Measurements from ENCODE around the gene ATG16L2.
"Not testable (repeated sequence)": the region's sequence is repeated elsewhere in the genome, so short reads cannot be mapped to it uniquely, and the experiment has no call there.

The ATG16L2 gene

DNA sequence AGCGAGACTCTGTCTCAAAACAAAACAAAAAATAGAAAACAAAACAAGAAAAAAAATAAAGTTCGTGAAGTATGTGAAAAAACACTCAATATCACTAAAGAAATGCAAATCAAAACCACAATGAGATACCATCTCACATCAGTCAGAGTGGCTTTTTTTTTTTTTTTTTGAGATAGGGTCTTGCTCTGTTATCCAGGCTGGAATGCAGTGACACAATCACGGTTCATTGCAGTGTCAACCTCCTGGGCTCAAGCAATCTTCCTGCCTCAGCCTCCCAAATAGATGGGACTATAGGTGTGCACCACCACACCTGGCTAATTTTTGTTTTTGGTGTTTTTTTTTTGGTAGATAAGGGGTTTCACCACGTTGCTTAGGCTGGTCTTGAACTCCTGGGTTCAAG, 37.5 kb downstream of the ATG16L2 start:
- no peak for DNase-seq

DNA sequence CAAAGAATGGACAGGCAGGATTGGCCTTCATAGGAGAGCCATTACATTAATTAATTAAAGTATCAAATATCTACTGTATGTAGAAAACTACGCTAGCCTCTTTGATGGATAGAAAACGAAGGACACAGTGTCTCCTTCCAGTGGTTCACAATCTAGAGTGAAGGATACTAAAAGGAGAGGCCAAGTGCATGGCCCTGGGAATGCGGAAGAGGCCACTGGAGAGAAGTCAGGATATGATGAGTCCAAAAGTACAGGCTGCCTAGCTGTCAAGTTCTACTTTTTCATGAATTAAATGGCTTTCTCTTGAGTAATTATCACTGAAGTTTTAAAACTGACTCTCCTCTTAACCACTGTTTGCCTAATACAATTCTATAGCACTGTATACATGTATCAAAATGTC, 41.9 kb downstream of the ATG16L2 start:
- no peak for DNase-seq

DNA sequence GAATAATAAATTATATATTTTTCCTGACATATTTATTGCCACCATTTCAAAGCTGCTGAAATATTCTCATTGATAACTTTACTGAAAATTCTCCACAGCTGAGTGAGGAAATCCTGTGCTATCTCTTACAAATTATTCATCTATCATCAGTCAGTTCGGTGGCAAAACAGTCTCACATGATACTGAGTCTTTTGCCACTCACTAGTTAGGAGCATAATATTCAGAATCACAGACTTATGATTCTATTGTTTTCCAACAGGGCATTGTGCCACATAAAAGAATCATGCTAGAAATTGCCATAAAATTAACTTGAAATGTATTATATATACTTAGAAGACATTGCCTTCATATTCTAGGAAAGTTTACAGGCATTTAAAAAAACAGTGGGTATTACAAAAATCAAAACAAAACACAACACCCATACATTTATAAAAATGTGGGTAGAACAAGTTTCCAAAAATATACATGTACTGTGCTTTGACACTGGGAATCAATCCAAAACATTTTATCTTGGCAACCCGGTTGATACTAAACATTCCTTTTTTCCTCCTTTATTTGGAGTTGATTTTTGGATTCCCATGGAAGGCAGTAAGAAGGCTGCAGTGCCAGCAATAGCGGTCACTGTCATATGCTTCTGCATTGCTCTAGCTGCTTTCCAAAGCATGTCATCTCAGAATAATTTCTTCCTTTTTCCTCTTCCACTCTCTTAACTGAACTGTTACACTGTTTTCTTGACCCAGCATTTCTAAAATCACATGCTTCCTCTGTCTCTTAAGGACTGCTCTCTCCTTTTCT, 42.5 kb downstream of the ATG16L2 start:
- DNase-seq, result no peak

DNA sequence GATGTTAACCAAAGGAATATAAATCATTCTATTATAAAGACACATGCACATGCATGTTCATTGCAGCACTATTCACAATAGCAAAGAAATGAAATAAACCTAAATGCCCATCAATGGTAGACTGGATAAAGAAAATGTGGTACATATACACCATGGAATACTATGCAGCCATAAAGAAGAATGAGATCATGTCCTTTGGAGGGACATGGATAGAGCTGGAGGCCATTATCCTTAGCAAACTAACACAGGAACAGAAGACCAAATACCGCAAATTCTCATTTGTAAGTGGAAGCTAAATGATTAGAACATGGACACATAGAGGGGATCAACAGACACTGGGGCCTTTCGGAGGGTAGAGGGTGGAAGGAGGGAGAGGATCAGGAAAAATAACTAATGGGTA, 44.1 kb downstream of the ATG16L2 start:
- not testable (repeated sequence) for DNase-seq

DNA sequence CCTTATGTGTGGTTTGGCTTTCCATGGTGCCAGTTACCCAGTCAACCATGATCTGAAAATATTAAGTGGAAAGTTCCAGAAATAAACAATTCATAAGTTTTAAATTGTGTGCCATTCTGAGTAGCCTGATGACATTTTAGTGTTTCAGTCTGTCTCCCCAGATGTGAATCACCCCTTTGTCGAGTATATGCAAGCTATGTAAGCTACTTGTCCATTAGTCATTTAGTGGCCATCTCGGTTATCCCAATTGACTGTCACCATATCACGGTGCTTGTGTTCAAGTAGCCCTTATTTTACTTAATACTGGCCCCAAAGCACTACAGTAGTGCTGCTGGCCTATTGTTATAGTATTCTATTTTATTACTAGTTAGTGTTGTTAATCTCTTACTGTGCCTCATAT, 44.9 kb downstream of the ATG16L2 start:
- no peak for DNase-seq

DNA sequence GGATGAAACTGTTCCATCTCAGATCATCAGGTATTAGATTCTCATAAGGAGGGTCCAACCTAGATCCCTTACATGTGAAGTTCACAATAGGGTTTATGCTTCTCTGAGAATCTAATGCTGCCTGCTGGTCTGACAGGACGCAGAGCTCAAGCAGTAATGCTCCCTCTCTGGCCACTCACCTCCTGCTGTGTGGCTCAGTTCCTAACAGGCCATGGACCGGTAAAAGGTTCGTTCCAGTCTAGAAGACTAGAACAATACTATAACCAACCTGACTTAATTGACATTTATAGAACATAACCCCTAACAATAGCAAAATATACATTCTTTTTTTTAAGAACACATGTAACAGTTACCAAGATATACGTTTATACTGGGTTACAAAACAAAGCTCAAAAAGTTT, 45.8 kb downstream of the ATG16L2 start:
- DNase-seq, result no peak

DNA sequence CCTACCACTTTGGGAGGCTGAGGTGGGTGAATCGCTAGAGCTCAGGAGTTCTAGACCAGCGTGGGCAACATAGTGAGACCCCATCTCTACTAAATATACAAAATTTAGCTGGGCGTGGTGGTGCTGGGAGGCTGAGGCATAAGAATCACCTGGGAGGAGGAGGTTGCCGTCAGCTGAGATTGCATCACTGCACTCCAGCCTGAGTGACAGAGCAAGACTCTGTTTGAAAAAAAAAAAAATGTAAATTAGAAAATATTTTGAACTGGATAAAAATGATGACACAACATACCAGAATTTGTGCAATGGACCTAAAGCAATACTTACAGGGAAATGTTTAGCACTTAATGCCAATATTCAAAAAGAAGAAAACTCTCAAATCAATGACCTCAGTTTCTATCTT, 46.4 kb downstream of the ATG16L2 start:
- DNase-seq, result no peak

DNA sequence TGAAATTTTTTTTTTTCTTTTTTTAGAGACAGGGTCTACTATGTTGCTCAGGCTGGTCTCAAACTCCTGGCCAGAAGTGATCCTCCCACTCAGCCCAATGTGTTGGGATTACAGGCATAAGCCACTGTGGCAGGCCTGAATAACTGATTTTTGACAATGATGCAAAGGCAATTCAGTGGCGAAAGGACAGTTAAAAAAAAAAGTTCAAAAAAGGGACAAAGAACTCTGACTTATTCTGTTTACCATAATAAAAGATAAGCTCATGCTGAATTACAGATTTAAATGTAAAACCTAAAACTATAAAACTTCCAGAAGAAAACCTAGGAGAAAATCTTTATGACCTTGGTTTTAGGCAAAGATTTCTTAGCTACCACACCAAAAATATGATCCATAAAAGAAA, 48.9 kb downstream of the ATG16L2 start:
- no peak for DNase-seq

DNA sequence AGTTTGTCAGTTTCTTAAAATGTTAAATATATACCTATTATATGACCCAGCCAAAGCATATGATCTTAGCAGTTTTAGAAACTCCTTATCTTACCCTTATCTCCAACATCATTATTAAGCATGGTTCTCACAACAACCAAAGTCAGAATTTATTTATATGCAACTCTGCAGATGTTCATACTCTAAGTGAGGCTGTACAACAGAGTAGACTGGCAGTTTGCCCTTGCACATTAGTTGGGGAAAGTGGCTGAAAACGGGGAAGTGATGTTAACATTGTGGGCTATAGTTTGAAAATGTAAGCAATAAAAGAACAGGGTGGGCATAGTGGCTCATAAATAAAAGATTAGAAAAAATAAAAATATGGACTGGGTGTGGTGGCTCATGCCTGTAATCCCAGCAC, 49.7 kb downstream of the ATG16L2 start:
- no peak for DNase-seq

DNA sequence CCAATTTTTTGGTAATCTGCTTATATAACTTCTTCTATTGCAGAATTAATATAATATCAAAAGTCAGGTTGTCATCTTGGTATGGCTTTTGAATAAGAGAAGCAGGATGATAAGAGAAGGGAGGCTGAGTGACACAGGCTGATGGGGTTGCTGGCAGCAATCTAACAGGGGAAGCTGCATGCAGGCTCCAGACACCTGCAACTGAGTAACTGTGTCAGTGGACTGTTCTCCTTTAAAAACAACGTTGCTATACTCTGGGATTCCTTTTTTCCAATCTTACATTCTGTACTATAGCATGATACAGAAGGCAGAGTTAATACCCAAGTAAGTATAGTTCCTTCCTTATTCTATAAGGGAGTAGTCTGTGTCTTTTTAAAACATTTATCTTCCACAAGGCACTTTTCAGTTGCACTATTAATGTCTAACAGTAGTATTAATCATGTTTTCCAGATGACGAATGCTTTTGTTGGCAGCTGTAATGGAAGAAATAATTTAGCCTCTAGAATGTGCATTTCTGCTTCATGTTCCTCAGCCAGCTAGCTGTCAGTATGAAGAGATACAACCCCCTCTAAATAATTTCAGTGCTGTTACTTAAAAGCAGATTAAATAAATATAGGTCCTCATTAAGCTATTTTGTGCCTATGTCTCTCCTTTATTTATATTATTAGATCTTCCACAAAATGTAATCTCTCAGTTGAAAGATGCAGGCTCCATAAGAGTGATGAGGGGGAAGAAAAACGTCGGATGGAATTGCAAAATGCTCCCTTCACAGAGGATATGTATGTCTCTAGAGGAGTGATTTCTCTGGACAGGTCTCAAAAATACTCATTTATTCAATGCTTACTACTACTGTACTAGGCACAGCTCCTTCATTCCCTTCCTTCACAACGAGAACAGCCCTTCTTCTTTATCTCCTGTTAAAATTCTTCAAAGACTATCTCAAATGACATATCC, 50.8 kb downstream of the ATG16L2 start:
- DNase-seq, result no peak

DNA sequence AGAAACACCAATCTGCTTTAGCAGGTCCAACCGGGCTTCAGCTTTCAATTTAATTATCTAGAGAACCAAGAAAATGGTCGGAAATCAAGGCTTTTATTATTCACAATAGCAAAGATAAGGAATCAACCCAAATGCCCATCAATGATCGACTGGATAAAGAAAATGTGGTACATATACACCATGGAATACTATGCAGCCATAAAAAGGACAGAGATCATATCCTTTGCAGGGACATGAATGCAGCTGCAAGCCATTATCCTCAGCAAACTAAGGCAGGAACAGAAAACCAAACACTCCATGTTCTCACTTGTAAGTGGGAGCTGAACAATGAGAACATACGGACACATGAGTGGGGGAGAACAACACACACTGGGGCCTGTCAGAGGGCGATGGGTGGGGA, 53.8 kb downstream of the ATG16L2 start:
- no peak for DNase-seq

DNA sequence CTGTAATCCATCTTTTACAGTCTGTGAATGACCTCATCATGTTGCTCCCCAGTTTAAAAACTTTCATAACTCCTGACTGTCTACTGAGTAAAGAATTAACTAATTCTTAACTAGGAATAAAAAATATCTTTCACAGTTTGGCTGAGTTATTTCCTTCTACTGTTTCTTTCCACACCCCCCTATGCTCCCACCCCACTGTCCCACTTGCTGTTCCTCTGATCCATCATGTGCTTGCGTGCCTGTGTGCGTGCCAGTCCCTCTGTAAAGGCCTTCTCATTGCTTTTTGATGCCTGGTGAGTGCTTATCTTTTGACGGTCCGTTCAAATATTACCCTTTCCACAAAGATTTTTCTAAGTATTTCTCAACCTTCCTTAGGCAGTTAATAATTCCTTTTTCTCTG, 55.6 kb downstream of the ATG16L2 start:
- no peak for DNase-seq

DNA sequence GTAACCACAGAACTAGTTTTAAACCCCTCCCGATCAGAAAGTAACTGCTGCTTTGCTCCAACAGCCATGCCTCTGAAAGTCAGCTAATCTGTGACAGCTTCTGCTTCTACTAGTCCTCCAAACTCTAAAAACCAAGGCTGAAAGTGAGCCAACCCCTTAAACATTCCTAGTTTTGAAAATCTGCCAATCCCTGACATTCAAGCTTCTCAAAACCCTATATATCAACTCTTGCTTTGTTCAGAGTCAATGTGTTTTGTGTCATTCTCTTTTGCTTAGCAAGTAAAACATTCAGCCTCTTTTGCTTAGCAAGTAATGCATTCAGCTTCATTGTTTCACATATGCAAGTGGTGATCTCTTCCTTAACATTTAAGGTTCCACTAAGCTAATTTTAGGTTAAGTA, 56.9 kb downstream of the ATG16L2 start:
- DNase-seq, result no peak

DNA sequence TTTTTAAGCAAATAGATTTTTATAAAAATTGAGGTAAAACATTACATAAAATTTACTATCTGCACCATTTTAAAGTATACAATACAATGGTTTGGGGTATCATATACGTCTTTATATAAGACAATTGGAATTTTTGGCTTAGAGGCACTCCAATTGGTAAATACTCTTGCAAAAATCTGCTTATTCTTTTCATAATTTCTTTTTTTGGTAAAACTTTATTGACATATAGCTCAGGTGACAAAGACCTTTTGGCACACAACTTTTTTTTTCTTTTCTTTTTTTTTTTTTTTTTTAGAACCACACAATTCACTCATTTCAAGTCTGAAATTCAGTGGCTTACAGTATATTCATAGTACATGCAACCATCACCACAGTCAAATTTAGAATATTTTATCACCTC, 57.8 kb downstream of the ATG16L2 start:
- DNase-seq, result no peak

DNA sequence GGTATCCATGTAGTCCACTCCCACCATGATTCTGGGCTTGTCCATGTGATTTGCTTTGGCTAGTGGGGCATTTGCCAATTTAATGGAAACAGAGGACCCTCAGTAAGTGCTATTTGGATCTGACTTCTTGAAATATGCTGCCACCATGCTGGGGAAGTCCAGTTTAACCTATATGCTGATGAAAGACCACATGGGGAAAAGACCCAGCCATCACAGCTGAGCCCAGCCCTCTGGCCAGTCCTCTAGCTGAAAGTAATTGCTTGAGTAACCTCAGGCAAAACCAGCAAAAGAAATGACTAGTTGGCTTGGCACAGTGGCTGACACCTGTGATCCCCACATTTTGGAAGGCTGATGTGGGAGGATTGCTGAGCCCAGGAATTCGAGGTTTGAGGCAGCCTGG, 61.5 kb downstream of the ATG16L2 start:
- DNase-seq, result no peak

DNA sequence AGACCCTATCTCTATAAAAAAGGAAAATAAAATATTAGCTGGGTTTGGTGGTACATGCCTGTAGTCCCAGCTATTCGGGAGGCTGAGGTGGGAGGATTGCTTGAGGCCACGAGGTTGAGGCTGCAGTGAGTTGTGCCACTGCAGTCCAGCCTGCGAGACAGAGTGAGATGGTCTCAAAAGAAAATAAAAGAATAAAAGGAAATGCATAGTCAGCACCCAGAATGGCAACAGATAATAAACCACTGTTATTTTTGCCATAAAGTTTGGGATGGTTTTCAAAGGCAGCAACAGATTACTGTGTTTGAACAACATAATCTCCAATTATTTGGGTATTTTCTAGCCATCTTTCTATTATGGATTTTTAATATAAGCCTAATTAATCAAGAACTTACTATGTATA, 61.9 kb downstream of the ATG16L2 start:
- no peak for DNase-seq

Data from NCI-H2227 treated with DMSO at 0.1 percent for 48 hours (cell line).